Measurements from ENCODE around the gene JAML. TPM values are rescaled to one million over a fixed set of nuclear protein-coding genes. Genes with fewer than 3 reads are reported as not detected.

The JAML gene
- total and polyA plus RNA-seq, 2 of the 13 experiments (the other 11 are each of a cell fraction or from before 2014, with no cell fraction given) = 2.0 to 3.3 TPM

DNA sequence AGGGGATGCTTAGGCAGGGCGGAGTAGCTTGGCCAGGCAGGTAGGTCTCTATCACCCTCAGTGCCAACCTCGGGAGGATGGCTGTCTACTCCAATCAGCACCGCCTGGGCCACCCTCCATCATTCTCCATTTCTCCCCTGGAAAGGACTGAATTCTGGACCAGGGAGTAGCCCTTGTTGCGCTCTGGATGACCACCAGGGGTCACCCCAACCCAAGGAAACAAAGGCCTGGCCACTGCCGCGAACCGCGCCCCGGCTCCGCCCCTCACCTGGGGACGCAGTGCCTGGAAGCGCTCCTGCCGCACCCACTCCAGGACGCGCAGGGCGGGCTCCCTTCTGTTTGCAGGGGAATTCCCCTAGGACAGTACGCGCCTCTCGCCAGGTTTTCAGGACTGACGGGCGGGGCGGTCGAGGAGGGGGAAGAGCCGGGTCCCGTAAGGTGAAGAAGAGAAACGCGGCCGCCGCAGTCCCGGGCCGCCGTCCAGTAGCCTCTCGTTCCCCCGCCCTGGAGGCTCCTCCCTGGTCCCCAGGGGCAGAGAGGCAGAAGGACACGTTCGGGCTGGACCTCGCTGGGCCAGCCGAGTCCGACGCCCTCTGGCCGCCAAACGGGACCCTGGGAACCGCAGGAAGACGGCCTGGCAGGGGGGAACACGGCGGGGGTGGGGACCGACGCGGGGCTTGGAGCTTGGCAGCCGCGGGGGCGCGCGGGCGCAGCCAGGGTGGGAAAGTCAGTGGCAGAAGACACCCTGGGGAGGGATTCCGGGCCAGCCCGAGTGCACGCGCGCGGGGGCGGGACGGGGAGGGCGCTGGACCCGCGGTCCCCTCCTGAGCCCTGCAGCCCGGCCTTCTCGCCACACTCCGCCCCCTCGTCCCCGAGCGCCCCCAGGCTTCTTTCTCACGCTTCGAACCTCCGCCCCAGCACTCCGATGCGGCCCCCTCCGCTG is 79.3 kb downstream of the JAML start (continued):
- TF ChIP-seq RBFOX2 (IDR thresholded peaks at IDR 0.05; ENCODE audit: low read depth, low read length) (0 out of 2 replicates have a peak, but pooled peaks have one; percentile 32), SIN3B (IDR thresholded peaks at IDR 0.05; ENCODE audit: low read length) (0 out of 2 replicates have a peak, but pooled peaks have one; percentile 29), ZNF772 (CRISPR knock-in tag; IDR thresholded peaks at IDR 0.05) (0 out of 2 replicates have a peak, but pooled peaks have one; percentile 15), NFKB2 (CRISPR knock-in tag; IDR thresholded peaks at IDR 0.05; ENCODE audit: borderline replicate concordance) (no peak; the same call in 1 of the 2 replicates), ZBTB7A (CRISPR knock-in tag; IDR thresholded peaks at IDR 0.05) (no peak), TEAD2 (CRISPR knock-in tag; IDR thresholded peaks at IDR 0.05) (no peak), ASH2L (IDR thresholded peaks at IDR 0.05; ENCODE audit: insufficient read length, low read depth, low read length) (peak; percentile 23), MEF2D (CRISPR knock-in tag; IDR thresholded peaks at IDR 0.05) (no peak), FOXA1 (IDR thresholded peaks at IDR 0.05) (no peak), FOXA1 (CRISPR knock-in tag; IDR thresholded peaks at IDR 0.05) (no peak), NCOA2 (CRISPR knock-in tag; IDR thresholded peaks at IDR 0.05) (no peak), ZNF703 (CRISPR knock-in tag; IDR thresholded peaks at IDR 0.05; ENCODE audit: borderline replicate concordance) (no peak), RFX5 (IDR thresholded peaks at IDR 0.05; ENCODE audit: low read depth, low read length) (no peak), GTF3A (CRISPR knock-in tag; conservative IDR thresholded peaks at IDR 0.05) (0 out of 2 replicates have a peak, but pooled peaks have one; percentile 46)
- TF ChIP-seq, protein P1, sequence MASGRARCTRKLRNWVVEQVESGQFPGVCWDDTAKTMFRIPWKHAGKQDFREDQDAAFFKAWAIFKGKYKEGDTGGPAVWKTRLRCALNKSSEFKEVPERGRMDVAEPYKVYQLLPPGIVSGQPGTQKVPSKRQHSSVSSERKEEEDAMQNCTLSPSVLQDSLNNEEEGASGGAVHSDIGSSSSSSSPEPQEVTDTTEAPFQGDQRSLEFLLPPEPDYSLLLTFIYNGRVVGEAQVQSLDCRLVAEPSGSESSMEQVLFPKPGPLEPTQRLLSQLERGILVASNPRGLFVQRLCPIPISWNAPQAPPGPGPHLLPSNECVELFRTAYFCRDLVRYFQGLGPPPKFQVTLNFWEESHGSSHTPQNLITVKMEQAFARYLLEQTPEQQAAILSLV (CRISPR knock-in tag; IDR thresholded peaks at IDR 0.05; ENCODE audit: borderline replicate concordance) = no peak
- TF ChIP-seq, protein P2, sequence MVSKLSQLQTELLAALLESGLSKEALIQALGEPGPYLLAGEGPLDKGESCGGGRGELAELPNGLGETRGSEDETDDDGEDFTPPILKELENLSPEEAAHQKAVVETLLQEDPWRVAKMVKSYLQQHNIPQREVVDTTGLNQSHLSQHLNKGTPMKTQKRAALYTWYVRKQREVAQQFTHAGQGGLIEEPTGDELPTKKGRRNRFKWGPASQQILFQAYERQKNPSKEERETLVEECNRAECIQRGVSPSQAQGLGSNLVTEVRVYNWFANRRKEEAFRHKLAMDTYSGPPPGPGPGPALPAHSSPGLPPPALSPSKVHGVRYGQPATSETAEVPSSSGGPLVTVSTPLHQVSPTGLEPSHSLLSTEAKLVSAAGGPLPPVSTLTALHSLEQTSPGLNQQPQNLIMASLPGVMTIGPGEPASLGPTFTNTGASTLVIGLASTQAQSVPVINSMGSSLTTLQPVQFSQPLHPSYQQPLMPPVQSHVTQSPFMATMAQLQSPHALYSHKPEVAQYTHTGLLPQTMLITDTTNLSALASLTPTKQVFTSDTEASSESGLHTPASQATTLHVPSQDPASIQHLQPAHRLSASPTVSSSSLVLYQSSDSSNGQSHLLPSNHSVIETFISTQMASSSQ (IDR thresholded peaks at IDR 0.05; ENCODE audit: low read depth) = no peak
- TF ChIP-seq, protein P2 (CRISPR knock-in tag; IDR thresholded peaks at IDR 0.05; ENCODE audit: borderline replicate concordance) = peak; percentile 36; the same call in 1 of the 2 replicates
- TF ChIP-seq, protein P3, sequence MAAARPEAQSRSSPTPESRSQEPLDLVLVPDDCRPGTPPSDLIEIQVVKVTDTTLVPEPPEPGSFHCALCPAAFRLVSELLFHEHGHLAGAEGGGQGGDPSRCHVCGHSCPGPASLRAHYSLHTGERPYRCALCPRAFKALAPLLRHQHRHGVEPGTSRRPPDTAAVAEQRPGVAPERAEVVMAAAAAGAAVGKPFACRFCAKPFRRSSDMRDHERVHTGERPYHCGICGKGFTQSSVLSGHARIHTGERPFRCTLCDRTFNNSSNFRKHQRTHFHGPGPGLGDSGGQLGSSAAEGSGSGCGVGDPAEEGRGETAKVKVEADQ (CRISPR knock-in tag; IDR thresholded peaks at IDR 0.05; ENCODE audit: borderline replicate concordance) = no peak
- TF ChIP-seq, protein P4, sequence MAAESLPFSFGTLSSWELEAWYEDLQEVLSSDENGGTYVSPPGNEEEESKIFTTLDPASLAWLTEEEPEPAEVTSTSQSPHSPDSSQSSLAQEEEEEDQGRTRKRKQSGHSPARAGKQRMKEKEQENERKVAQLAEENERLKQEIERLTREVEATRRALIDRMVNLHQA (CRISPR knock-in tag; IDR thresholded peaks at IDR 0.05) = no peak
- TF ChIP-seq, protein P5, sequence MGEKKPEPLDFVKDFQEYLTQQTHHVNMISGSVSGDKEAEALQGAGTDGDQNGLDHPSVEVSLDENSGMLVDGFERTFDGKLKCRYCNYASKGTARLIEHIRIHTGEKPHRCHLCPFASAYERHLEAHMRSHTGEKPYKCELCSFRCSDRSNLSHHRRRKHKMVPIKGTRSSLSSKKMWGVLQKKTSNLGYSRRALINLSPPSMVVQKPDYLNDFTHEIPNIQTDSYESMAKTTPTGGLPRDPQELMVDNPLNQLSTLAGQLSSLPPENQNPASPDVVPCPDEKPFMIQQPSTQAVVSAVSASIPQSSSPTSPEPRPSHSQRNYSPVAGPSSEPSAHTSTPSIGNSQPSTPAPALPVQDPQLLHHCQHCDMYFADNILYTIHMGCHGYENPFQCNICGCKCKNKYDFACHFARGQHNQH (CRISPR knock-in tag; IDR thresholded peaks at IDR 0.05) = no peak
